Measurements from ENCODE around the gene CCDC85C.

Gene CCDC85C

GRCh38 chr14:99529899-99530298 is 74.1 kb downstream of the CCDC85C start:
- H4K5ac ChIP-seq (ENCODE audit: low read length): no peak overlapping the region
- no peak overlapping the region for H3K56ac ChIP-seq (ENCODE audit: low read length)
- no peak overlapping the region for H3K27ac ChIP-seq (ENCODE audit: low read depth, low read length)
- DNase-seq: no peak
- H3K23ac ChIP-seq (ENCODE audit: low read length): no peak overlapping the region
- no peak overlapping the region for H3K9ac ChIP-seq (ENCODE audit: low read length)
- H3K79me1 ChIP-seq (ENCODE audit: low read length): no peaks in the 10 kb centered on the region
- H3K79me2 ChIP-seq (ENCODE audit: control insufficient read depth, insufficient read depth, low read length): no peaks in the 10 kb centered on the region
- H3K18ac ChIP-seq (ENCODE audit: low read length): no peak overlapping the region
- H2BK120ac ChIP-seq (ENCODE audit: low read depth, low read length): no peak overlapping the region
- H3K4me1 ChIP-seq (ENCODE audit: control insufficient read depth, low read depth, low read length): peaks cover 3% of the 10 kb centered on the region
- no CpG with 5 or more reads among the region's 4 CpGs for WGBS (ENCODE audit: extremely low coverage, insufficient coverage, low lambda C conversion rate)
- H4K8ac ChIP-seq (ENCODE audit: low read depth, low read length): no peak overlapping the region
- no peak overlapping the region for H3K4me3 ChIP-seq (ENCODE audit: low read length)
- no peak overlapping the region for H2AK5ac ChIP-seq (ENCODE audit: low read length)
- H3K27me3 ChIP-seq (ENCODE audit: insufficient read depth, low read length, poor library complexity): no peaks in the 10 kb centered on the region
- H3K4ac ChIP-seq (ENCODE audit: low read depth, low read length): no peak overlapping the region
- no peak overlapping the region for H3K4me2 ChIP-seq (ENCODE audit: low read length)
- no peak overlapping the region for H2BK5ac ChIP-seq (ENCODE audit: low read length)
- H3K36me3 ChIP-seq (ENCODE audit: control insufficient read depth, insufficient read depth, low read length): no peaks in the 10 kb centered on the region
- H2BK15ac ChIP-seq (replicated peaks; ENCODE audit: low read depth): no peak overlapping the region

DNA sequence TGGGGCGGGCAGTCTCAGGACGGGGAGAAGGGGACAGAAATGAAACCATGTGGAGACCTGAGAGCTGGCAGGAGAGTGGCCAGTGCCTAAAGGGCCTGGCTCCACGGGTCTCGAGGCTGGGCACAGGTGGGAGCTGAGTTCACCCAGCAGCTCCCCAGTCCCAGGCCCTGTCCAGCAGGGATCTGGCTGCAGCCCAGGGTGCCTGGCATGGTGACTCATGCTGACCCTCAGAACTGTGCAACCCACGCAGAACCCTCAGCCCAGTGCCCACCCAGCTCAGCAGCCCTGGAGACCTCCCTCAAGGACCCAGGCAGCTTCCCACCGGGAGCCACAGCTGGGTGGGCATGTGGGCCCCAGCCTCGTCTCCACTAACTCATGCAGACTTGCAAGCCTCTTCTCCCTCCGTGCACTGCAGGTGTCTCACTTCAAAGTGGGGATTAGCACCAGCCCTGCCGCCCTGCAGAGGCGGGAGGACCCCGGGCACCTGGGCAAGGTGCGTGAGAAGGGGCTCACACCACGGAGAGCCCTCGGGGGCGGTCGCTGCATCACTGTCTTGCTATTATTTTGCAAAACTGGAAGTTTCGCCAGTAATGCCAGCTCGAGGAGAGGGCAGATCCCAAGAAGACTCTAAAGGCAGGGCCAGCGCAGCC is 76.5 kb downstream of the CCDC85C start:
- Histone ChIP-seq H3K27ac (ENCODE audit: low read depth, low read length) (no peak overlapping the region), H3K56ac (ENCODE audit: low read length) (no peak overlapping the region), H4K8ac (ENCODE audit: low read depth, low read length) (no peak overlapping the region), H3K18ac (ENCODE audit: low read length) (no peak overlapping the region), H2AK5ac (ENCODE audit: low read length) (no peak overlapping the region), H3K27me3 (ENCODE audit: insufficient read depth, low read length, poor library complexity) (no peaks in the 10 kb centered on the region), H3K79me1 (ENCODE audit: low read length) (no peaks in the 10 kb centered on the region), H3K4ac (ENCODE audit: low read depth, low read length) (no peak overlapping the region), H2BK5ac (ENCODE audit: low read length) (no peak overlapping the region), H3K4me2 (ENCODE audit: low read length) (no peak overlapping the region), H2BK15ac (replicated peaks; ENCODE audit: low read depth) (no peak overlapping the region), H3K4me3 (ENCODE audit: low read length) (no peak overlapping the region), H3K23ac (ENCODE audit: low read length) (no peak overlapping the region), H4K5ac (ENCODE audit: low read length) (no peak overlapping the region), H3K9ac (ENCODE audit: low read length) (no peak overlapping the region), H2BK120ac (ENCODE audit: low read depth, low read length) (no peak overlapping the region), H3K36me3 (ENCODE audit: control insufficient read depth, insufficient read depth, low read length) (no peaks in the 10 kb centered on the region), H3K4me1 (ENCODE audit: control insufficient read depth, low read depth, low read length) (peaks cover 11% of the 10 kb centered on the region), H3K79me2 (ENCODE audit: control insufficient read depth, insufficient read depth, low read length) (no peaks in the 10 kb centered on the region)
- no CpG with 5 or more reads among the region's 19 CpGs for WGBS (ENCODE audit: extremely low coverage, insufficient coverage, low lambda C conversion rate)
- no peak for DNase-seq

DNA sequence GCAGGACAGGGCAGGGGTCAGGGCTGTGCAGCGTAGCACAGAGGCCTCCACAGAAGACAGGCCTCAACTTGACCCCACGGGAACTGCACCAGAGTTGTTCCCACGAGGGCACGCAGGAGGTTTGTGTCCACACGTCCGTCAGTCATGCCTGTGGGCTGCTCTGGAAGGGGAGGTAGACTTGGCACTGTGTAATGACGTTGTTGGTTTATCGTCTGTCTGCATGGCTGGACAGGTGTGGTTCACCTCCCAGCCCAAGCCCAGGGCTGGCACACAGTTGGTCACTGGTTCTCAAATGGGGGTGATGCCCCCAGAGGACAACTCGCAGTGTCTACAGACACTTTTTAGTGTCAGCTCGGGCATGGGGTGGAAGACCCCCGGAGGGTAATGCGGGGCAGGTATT is 77.0 kb downstream of the CCDC85C start:
- Histone ChIP-seq H3K79me1 (ENCODE audit: low read length) (no peaks in the 10 kb centered on the region), H3K36me3 (ENCODE audit: control insufficient read depth, insufficient read depth, low read length) (no peaks in the 10 kb centered on the region), H2AK5ac (ENCODE audit: low read length) (no peak overlapping the region), H3K4me3 (ENCODE audit: low read length) (no peak overlapping the region), H4K8ac (ENCODE audit: low read depth, low read length) (no peak overlapping the region), H2BK15ac (replicated peaks; ENCODE audit: low read depth) (no peak overlapping the region), H3K4ac (ENCODE audit: low read depth, low read length) (no peak overlapping the region), H3K27ac (ENCODE audit: low read depth, low read length) (no peak overlapping the region), H3K56ac (ENCODE audit: low read length) (no peak overlapping the region), H2BK5ac (ENCODE audit: low read length) (no peak overlapping the region), H3K4me1 (ENCODE audit: control insufficient read depth, low read depth, low read length) (peaks cover 11% of the 10 kb centered on the region), H3K4me2 (ENCODE audit: low read length) (no peak overlapping the region), H2BK120ac (ENCODE audit: low read depth, low read length) (no peak overlapping the region), H3K18ac (ENCODE audit: low read length) (no peak overlapping the region), H3K23ac (ENCODE audit: low read length) (no peak overlapping the region), H3K27me3 (ENCODE audit: insufficient read depth, low read length, poor library complexity) (no peaks in the 10 kb centered on the region), H4K5ac (ENCODE audit: low read length) (no peak overlapping the region), H3K9ac (ENCODE audit: low read length) (no peak overlapping the region), H3K79me2 (ENCODE audit: control insufficient read depth, insufficient read depth, low read length) (no peaks in the 10 kb centered on the region)
- no peak for DNase-seq
- no CpG with 5 or more reads among the region's 12 CpGs for WGBS (ENCODE audit: extremely low coverage, insufficient coverage, low lambda C conversion rate)

- Histone ChIP-seq H3K27ac (ENCODE audit: low read depth, low read length) (no peak overlapping the region), H2AK5ac (ENCODE audit: low read length) (no peak overlapping the region), H3K4me2 (ENCODE audit: low read length) (no peak overlapping the region), H3K27me3 (ENCODE audit: insufficient read depth, low read length, poor library complexity) (no peaks in the 10 kb centered on the region), H3K9ac (ENCODE audit: low read length) (no peak overlapping the region), H4K8ac (ENCODE audit: low read depth, low read length) (no peak overlapping the region), H3K23ac (ENCODE audit: low read length) (no peak overlapping the region), H4K5ac (ENCODE audit: low read length) (no peak overlapping the region), H2BK120ac (ENCODE audit: low read depth, low read length) (no peak overlapping the region), H3K4ac (ENCODE audit: low read depth, low read length) (no peak overlapping the region), H3K79me1 (ENCODE audit: low read length) (no peaks in the 10 kb centered on the region), H3K4me1 (ENCODE audit: control insufficient read depth, low read depth, low read length) (peaks cover 9% of the 10 kb centered on the region), H2BK5ac (ENCODE audit: low read length) (no peak overlapping the region), H3K4me3 (ENCODE audit: low read length) (no peak overlapping the region), H3K56ac (ENCODE audit: low read length) (no peak overlapping the region), H3K79me2 (ENCODE audit: control insufficient read depth, insufficient read depth, low read length) (no peaks in the 10 kb centered on the region), H3K18ac (ENCODE audit: low read length) (no peak overlapping the region), H2BK15ac (replicated peaks; ENCODE audit: low read depth) (no peak overlapping the region), H3K36me3 (ENCODE audit: control insufficient read depth, insufficient read depth, low read length) (no peaks in the 10 kb centered on the region)
- no CpG with 5 or more reads among the region's 12 CpGs for WGBS (ENCODE audit: extremely low coverage, insufficient coverage, low lambda C conversion rate)
- no peak for DNase-seq
These were observed 78.3 kb downstream of the CCDC85C start for GRCh38 chr14:99525699-99526080.

GRCh38 chr14:99524804-99525698 is 79.0 kb downstream of the CCDC85C start:
- Histone ChIP-seq H3K36me3 (ENCODE audit: control insufficient read depth, insufficient read depth, low read length) (no peaks in the 10 kb centered on the region), H3K79me1 (ENCODE audit: low read length) (no peaks in the 10 kb centered on the region), H3K4me2 (ENCODE audit: low read length) (no peak overlapping the region), H3K18ac (ENCODE audit: low read length) (no peak overlapping the region), H2BK15ac (replicated peaks; ENCODE audit: low read depth) (no peak overlapping the region), H3K56ac (ENCODE audit: low read length) (no peak overlapping the region), H2BK5ac (ENCODE audit: low read length) (no peak overlapping the region), H3K4me1 (ENCODE audit: control insufficient read depth, low read depth, low read length) (peaks cover 9% of the 10 kb centered on the region), H3K27me3 (ENCODE audit: insufficient read depth, low read length, poor library complexity) (no peaks in the 10 kb centered on the region), H2BK120ac (ENCODE audit: low read depth, low read length) (no peak overlapping the region), H3K23ac (ENCODE audit: low read length) (no peak overlapping the region), H4K8ac (ENCODE audit: low read depth, low read length) (no peak overlapping the region), H3K27ac (ENCODE audit: low read depth, low read length) (no peak overlapping the region), H4K5ac (ENCODE audit: low read length) (no peak overlapping the region), H3K79me2 (ENCODE audit: control insufficient read depth, insufficient read depth, low read length) (no peaks in the 10 kb centered on the region), H2AK5ac (ENCODE audit: low read length) (no peak overlapping the region), H3K4me3 (ENCODE audit: low read length) (no peak overlapping the region), H3K9ac (ENCODE audit: low read length) (no peak overlapping the region), H3K4ac (ENCODE audit: low read depth, low read length) (no peak overlapping the region)
- no CpG with 5 or more reads among the region's 17 CpGs for WGBS (ENCODE audit: extremely low coverage, insufficient coverage, low lambda C conversion rate)
- peak; percentile 72 for DNase-seq
